Stomach (tissue), 4 donors: ENCODE data around the gene CUL7.

Experiments
- POLR2A ChIP-seq, 4 donors: fragments of 450-650 bp; IDR thresholded peaks; one replicate each; pipeline ENCODE4 v1.6.1; 2016; ENCODE audit warnings: antibody characterized with exemption in 4 of 4, control low read depth in 2 of 4, mild to moderate bottlenecking in 1 of 4, moderate library complexity in 1 of 4
- TF ChIP-seq, protein P1 (sequence below), 7 experiments: fragments of 450-650 bp in 4 of 7; fragments of 200-600 bp in 3 of 7; sonication (generic) in 3 of 7; IDR thresholded peaks; one replicate each; pipeline ENCODE4 v1.5.1; 2016 to 2019; ENCODE audit warnings: antibody characterized with exemption in 7 of 7, control low read depth in 2 of 7, mild to moderate bottlenecking in 1 of 7

GRCh38 chr6:43088654-43089056 is 35.0 kb upstream of the CUL7 start:
- TF ChIP-seq, protein P1, sequence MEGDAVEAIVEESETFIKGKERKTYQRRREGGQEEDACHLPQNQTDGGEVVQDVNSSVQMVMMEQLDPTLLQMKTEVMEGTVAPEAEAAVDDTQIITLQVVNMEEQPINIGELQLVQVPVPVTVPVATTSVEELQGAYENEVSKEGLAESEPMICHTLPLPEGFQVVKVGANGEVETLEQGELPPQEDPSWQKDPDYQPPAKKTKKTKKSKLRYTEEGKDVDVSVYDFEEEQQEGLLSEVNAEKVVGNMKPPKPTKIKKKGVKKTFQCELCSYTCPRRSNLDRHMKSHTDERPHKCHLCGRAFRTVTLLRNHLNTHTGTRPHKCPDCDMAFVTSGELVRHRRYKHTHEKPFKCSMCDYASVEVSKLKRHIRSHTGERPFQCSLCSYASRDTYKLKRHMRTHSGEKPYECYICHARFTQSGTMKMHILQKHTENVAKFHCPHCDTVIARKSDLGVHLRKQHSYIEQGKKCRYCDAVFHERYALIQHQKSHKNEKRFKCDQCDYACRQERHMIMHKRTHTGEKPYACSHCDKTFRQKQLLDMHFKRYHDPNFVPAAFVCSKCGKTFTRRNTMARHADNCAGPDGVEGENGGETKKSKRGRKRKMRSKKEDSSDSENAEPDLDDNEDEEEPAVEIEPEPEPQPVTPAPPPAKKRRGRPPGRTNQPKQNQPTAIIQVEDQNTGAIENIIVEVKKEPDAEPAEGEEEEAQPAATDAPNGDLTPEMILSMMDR (IDR thresholded peaks at IDR 0.05), result no peak
- no peak for TF ChIP-seq POLR2A (IDR thresholded peaks at IDR 0.05)
